PFSK-1 (cell line): ENCODE measurements around the gene MRPS18B.

Experiments
- FOXP2 ChIP-seq: optimal IDR thresholded peaks from 2 replicates; pipeline ENCODE3; 2011; ENCODE audit warnings: borderline replicate concordance, control low read depth, inconsistent platforms; ENCODE audit not compliant: insufficient read depth; ENCODE audit errors: extremely low read length, extremely low read depth
- POLR2AphosphoS5 ChIP-seq: IDR thresholded peaks from 2 replicates; pipeline ENCODE4 v1.6.1; 2012; ENCODE audit warnings: low read depth, mild to moderate bottlenecking, control low read depth, low read length, moderate library complexity
- SIN3A ChIP-seq: IDR thresholded peaks from 2 replicates; pipeline ENCODE4 v1.6.1; 2012; ENCODE audit warnings: mild to moderate bottlenecking, low read length, moderate library complexity, borderline replicate concordance; ENCODE audit not compliant: insufficient read depth
- TAF1 ChIP-seq: IDR thresholded peaks from 2 replicates; pipeline ENCODE4 v1.6.1; 2012; ENCODE audit warnings: low read length, control low read depth, borderline replicate concordance; ENCODE audit not compliant: insufficient read depth
- TF ChIP-seq, protein P1 (sequence below), 2 experiments: IDR thresholded peaks; 2 replicates each; pipeline versions ENCODE4 v1.6.1 to v1.8.0; 2011 to 2012; ENCODE audit warnings: low read depth in 2 of 2, low read length in 2 of 2, control low read depth in 1 of 2, inconsistent platforms in 1 of 2, mild to moderate bottlenecking in 1 of 2, moderate library complexity in 1 of 2; ENCODE audit not compliant: insufficient read depth in 1 of 2

Gene MRPS18B

GRCh38 chr6:30599625-30600324, 17.9 kb upstream of the MRPS18B start:
- no peak for TF ChIP-seq SIN3A
- TF ChIP-seq FOXP2, result no peak
- TF ChIP-seq POLR2AphosphoS5, result no peak
- TF ChIP-seq, protein P1, sequence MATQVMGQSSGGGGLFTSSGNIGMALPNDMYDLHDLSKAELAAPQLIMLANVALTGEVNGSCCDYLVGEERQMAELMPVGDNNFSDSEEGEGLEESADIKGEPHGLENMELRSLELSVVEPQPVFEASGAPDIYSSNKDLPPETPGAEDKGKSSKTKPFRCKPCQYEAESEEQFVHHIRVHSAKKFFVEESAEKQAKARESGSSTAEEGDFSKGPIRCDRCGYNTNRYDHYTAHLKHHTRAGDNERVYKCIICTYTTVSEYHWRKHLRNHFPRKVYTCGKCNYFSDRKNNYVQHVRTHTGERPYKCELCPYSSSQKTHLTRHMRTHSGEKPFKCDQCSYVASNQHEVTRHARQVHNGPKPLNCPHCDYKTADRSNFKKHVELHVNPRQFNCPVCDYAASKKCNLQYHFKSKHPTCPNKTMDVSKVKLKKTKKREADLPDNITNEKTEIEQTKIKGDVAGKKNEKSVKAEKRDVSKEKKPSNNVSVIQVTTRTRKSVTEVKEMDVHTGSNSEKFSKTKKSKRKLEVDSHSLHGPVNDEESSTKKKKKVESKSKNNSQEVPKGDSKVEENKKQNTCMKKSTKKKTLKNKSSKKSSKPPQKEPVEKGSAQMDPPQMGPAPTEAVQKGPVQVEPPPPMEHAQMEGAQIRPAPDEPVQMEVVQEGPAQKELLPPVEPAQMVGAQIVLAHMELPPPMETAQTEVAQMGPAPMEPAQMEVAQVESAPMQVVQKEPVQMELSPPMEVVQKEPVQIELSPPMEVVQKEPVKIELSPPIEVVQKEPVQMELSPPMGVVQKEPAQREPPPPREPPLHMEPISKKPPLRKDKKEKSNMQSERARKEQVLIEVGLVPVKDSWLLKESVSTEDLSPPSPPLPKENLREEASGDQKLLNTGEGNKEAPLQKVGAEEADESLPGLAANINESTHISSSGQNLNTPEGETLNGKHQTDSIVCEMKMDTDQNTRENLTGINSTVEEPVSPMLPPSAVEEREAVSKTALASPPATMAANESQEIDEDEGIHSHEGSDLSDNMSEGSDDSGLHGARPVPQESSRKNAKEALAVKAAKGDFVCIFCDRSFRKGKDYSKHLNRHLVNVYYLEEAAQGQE (IDR thresholded peaks at IDR 0.05; ENCODE audit: insufficient read depth in 1 of 2, low read depth in 2 of 2, low read length in 2 of 2), result no peak
- no peak for TF ChIP-seq TAF1

GRCh38 chr6:30600451-30600961, 17.1 kb upstream of the MRPS18B start:
- no peak for TF ChIP-seq SIN3A
- TF ChIP-seq, protein P1 (IDR thresholded peaks at IDR 0.05; ENCODE audit: insufficient read depth in 1 of 2, low read depth in 2 of 2, low read length in 2 of 2), result no peak
- no peak for TF ChIP-seq TAF1
- no peak for TF ChIP-seq FOXP2
- no peak for TF ChIP-seq POLR2AphosphoS5

- TF ChIP-seq FOXP2, result no peak
- no peak; the same call in none of the 2 replicates for TF ChIP-seq POLR2AphosphoS5
- TF ChIP-seq, protein P1 (IDR thresholded peaks at IDR 0.05; ENCODE audit: insufficient read depth in 1 of 2, low read depth in 2 of 2, low read length in 2 of 2), result no peak
- no peak for TF ChIP-seq TAF1
- no peak for TF ChIP-seq SIN3A
These were observed 16.2 kb upstream of the MRPS18B start for GRCh38 chr6:30601436-30601814.

GRCh38 chr6:30601815-30602641, 15.6 kb upstream of the MRPS18B start:
- TF ChIP-seq TAF1 (no peak), POLR2AphosphoS5 (peak; percentile 55; the same call in 1 of the 2 replicates), SIN3A (no peak), FOXP2 (no peak)

DNA sequence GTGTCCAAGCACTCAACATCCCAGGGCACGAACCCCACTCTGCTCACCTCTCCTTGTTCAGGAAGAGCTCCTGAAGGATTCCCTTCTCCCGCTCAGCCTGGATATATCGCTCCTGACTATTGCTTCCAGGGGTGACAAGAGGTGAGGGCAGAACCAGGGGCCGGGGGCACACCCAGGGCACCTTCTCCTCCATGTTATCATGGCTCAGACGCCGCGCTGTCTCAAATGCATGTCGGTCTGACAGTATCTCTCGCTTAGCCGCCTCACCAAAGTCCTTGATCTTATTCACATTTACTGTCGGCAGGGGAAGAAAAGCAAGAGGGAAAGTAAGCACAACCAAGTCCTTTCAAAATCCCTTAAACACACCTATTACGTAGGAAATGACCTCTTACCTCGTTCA, 13.7 kb upstream of the MRPS18B start:
- TF ChIP-seq FOXP2 (no peak), POLR2AphosphoS5 (no peak), SIN3A (no peak), TAF1 (no peak)
- TF ChIP-seq, protein P1 (IDR thresholded peaks at IDR 0.05; ENCODE audit: insufficient read depth in 1 of 2, low read depth in 2 of 2, low read length in 2 of 2), result no peak
